CD4-positive, alpha-beta T cell treated with Interleukin-2 at 100 ng/mL for 4 hours (primary cell): ENCODE results near the gene XPR1.

Experiments used
- DNase-seq: peaks from one replicate; pipeline ENCODE4 v3.0.0-alpha.2; 2020; ENCODE audit warnings: low spot score

Gene XPR1

GRCh38 chr1:180917306-180918065 is 285.7 kb downstream of the XPR1 start:
- DNase-seq, result no peak

DNA sequence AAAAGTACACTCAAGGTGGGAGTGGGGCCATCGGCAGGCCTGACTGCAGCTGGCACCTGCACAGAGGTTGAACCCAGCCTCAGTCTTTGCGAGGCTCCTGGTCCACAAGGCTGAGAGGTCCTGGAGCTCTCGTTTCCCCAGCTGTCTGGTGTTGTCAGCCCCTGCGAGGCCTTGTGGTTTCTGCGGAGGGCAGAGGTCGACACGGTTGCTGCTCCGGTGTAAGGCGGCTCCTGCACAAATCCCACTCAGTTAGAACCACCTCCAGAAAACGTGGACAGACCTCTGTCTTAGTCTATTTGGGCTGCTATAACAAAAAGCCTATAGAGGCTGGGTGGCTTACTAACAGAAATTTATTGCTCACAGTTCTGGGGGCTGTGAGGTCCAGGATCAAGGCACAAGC is 286.7 kb downstream of the XPR1 start:
- DNase-seq, result no peak

GRCh38 chr1:180919183-180919700 is 287.4 kb downstream of the XPR1 start:
- DNase-seq, result no peak

DNA sequence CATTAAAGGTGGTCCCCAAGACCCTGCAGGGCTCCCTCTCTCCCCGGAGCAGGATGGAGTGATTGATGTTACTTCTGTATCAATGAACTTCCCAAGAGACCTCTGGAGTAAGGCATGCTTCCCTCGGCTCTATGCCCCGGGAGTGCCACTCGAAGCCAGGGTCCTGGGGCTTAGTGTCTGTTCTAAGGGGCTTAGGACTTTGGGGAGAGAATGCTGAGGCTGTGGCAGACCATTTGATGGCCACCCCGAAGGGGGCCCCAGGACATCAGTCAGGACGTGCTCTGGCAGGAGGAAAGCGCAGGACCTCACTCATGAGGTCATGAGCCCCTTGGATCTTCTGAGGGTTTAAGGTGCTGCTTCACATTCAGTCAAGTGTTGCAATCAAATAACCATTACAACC is 288.4 kb downstream of the XPR1 start:
- DNase-seq, result no peak

GRCh38 chr1:180920702-180921101 is 288.9 kb downstream of the XPR1 start:
- DNase-seq, result no peak

DNA sequence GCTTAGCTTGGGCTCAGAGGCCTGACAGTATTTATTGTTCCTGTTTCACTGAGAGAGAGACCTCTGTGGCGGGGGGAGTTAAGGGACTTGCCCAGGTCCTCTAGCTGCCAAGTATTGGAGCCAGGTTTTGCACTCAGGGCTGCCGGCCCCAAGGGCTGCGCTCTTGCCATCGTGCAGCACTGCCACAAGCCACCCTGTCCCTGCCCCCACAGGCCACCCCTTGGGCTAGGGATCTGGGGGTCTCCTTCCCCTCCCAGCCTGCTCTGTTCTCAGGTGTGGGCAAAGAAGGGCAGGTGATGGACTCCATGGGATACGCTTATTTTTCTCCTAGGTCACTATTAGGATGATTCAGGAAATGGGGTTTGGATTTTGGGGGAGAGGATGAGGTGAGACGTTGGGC is 289.6 kb downstream of the XPR1 start:
- no peak for DNase-seq

DNA sequence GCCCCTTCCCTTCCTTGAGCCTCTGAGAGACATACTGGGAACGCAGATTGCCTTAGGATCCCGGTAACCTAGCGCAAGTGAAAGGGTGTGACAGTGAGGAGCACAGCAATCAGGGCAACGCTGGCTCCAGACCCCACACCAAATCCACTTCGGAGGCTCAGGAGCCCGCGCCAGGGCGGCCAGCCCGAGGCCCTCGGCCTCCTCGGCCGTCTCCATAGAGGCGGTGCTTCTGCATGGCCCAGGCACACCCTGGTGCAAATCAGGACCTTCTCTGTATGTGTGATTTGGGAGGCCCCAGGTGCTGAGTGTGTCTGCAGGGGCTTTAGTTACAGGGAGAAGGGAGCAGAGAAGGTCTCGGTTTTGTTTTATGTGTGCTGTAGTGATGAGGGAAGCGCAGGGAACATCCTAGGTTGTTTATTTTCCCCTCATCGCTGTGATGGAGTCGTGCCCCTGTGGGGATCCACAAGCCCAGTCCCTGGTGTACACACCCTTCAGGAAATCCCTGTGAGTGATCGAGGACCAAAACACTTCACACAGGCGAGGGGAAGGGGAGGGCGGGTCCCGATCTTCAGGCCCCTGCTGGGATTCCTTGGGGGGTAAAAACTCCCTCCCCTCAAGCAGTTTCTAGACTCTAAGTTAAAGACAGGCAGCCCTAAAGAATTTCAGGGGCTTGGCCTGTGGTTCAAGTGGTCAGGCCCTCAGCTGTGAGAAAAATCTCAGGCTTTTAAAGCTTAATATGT is 290.2 kb downstream of the XPR1 start:
- no peak for DNase-seq

DNA sequence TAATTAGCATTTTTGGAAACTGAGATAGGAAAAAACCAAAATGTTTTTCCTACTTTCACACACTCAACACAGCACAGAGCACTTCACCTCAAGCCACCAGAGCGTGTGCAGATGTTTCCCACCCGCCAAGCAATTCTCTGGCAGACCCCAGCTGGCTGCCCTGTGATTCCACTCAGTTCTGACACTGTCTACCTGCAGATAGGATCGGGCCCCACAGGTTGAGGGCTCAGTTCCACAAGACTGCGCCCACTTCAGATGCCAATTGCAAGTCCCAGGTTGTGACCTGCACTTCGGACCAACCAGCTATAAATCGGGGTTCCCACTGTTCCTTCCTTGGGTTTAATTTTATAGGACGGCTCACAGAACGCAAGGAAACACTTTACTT is 290.8 kb downstream of the XPR1 start:
- DNase-seq, result no peak

DNA sequence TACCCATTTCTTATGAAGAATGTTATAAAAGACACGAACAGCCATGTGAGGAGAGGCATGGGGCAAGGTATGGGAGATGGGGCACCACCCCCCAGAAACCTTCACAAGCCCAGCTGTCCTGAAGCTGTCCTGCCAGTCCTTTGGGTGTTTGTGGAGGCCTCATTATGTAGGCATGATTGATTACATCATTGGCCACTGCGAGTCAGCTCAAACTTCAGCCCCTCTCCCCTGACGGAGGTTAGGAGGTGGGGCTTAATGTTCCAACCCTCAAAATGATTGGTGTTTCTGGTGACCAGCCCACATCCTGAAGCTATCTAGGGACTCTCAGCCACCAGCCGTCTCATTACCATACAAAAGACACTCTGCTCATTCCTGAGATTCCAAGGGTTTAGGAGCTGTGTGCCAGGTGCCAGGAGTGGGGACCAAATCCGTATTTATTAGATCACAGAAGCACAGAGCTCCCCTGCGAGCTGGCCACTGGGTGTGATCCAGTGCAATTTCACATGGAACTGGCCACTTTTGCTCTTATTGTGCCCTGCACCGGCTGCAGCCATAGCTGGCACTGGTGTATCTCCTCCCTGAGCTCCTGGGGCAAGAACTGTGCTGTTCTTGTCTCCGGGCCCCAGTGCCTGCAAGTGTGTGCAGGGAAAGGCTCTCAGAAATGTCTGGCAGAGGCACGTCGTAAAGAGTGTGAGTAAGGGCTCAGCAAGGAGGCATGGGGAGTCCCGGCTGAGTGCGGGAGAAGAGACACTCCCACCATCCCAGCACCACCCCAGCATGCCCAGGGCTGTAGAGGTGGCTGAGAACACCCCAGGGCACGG is 291.4 kb downstream of the XPR1 start:
- no peak for DNase-seq

GRCh38 chr1:180923887-180924286 is 292.1 kb downstream of the XPR1 start:
- no peak for DNase-seq

- DNase-seq, result no peak
Measured at GRCh38 chr1:180924939-180925338, 293.1 kb downstream of the XPR1 start.

GRCh38 chr1:180925471-180926051 is 293.7 kb downstream of the XPR1 start:
- DNase-seq, result no peak

DNA sequence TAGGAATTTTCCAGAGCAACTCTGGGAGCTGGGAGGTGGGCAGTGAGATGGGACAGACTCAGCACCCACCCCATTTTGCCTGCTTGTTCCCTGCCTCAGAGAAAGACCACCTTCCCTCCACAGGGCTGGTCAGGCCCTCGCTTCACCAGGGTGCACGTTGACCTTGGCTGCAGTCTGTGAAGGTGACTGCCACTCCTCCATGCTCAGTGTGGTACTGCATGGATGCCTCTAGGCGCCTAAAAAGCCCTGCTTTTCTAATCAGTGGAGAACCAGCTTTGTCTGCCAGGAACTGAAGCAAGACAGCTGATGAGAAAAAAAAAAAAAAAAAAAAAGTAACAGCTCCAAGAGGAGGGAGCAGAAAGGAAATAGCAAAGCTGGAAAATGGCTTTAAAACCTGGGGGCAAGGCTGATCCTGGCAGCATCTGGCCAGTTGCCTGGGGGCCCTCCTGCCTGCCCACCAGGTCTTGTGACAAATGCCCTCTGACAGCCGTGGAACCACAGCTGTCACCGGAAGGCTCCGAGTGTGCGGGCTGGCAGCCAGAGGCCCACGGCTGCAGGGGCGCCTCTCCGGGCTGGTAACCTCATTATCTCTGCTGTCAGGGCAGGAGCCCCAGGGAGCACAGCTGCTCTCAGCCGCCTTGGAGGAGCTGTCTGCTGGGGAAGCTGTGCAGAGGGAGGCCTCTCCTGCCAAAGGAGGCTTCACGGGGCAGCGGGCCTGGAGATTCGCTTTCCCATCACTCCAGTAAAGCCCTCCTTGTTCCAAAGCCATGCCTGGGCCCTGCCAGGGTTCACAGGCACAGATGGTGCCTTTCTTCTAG is 294.6 kb downstream of the XPR1 start:
- no peak for DNase-seq

GRCh38 chr1:180927348-180927747 is 295.5 kb downstream of the XPR1 start:
- no peak for DNase-seq

- no peak for DNase-seq
Measured at GRCh38 chr1:180927841-180928240, 296.0 kb downstream of the XPR1 start.

- no peak for DNase-seq
Measured at GRCh38 chr1:180928331-180929230, 296.8 kb downstream of the XPR1 start.

GRCh38 chr1:180929389-180929788 is 297.6 kb downstream of the XPR1 start:
- no peak for DNase-seq

DNA sequence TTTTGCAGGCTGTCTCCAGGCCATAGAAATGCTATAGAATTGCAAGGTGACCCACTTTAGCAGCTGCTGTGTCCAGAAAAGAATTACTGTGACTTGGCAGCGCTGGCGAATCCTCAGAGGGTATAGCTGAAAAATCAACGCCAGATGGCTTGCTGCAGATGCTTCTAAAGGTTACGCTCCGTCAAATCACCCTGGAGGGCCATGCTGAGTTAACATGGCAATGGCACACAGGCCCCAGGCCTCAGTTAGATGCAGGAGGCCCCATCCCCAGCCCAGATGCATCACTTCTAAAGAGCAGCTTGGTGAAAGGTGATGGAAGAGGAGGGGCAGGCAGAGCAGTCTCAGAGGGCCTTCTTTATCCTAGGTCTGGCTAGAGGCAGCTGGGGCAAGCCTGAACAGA is 298.9 kb downstream of the XPR1 start:
- DNase-seq, result no peak

GRCh38 chr1:180931529-180931928 is 299.7 kb downstream of the XPR1 start:
- DNase-seq, result no peak

DNA sequence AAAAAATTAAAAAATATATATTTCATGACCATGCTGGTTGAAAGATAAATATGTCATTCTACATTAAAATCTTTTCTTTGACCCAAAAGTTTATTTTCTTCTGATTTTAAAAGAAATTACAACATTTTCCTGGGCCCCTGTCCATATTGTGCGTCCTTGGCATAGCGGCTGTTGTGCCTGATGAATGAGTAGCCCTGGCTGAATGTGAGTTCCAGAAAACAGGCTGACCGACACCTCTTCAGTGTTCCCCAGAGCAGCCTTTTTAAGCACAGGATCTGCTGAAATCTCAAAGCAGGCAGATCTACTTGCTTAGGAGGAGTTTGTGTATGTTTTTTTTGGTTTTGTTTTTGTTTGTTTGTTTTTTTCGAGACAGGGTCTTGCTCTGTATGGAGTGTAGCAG is 300.6 kb downstream of the XPR1 start:
- DNase-seq, result no peak
